Thyroid gland (tissue), 4 donors: Measurements from ENCODE around the gene FAM20C. TPM values are rescaled to one million over a fixed set of nuclear protein-coding genes. Genes with fewer than 3 reads are reported as not detected.
A peak's percentile ranks its signal among the peaks of the same experiment; 100 is the strongest.
"Not testable (repeated sequence)": the region's sequence is repeated elsewhere in the genome, so short reads cannot be mapped to it uniquely, and the experiment has no call there.

Experiments used
- DNase-seq, 2 donors: peaks; one replicate each; pipeline ENCODE4 v3.0.0-alpha.2; 2019
- H3K27ac ChIP-seq, 3 donors: fragments of 200-600 bp; sonication (generic); 1 replicate in 2 of 3; 2 replicates in 1 of 3; pipeline ENCODE4 v1.5.1; 2016 to 2019; ENCODE audit warnings: mild to moderate bottlenecking in 1 of 3, moderate library complexity in 1 of 3
- H3K27me3 ChIP-seq: fragments of 200-600 bp; sonication (generic); one replicate; pipeline ENCODE4 v1.5.1; 2019
- H3K36me3 ChIP-seq, 2 donors: fragments of 200-600 bp; sonication (generic); one replicate each; pipeline ENCODE4 v1.5.1; 2016 to 2019
- H3K4me1 ChIP-seq, 2 donors: fragments of 200-600 bp; sonication (generic); one replicate each; pipeline ENCODE4 v1.5.1; 2017 to 2019
- H3K4me3 ChIP-seq, 3 donors: fragments of 200-600 bp; sonication (generic); replicated peaks in 1 of 3; 1 replicate in 2 of 3; 2 replicates in 1 of 3; pipeline ENCODE4 v1.5.1; 2016; ENCODE audit warnings: mild to moderate bottlenecking in 1 of 3
- H3K9me3 ChIP-seq: fragments of 200-600 bp; sonication (generic); one replicate; pipeline ENCODE4 v1.5.1; 2017
- POLR2A ChIP-seq, 2 donors: fragments of 450-650 bp; IDR thresholded peaks; one replicate each; pipeline ENCODE4 v1.6.1; 2017; ENCODE audit warnings: antibody characterized with exemption in 2 of 2, mild to moderate bottlenecking in 2 of 2, moderate library complexity in 1 of 2
- WGBS, 2 donors: methylation state at CpG; one replicate each; pipeline ENCODE4 v1.1.5; 2017; 5-methylcytosine and 5-hydroxymethylcytosine counted together
- intact Hi-C: fragments of 100-400 bp; cut with DNase I; formaldehyde crosslinking; loops from one replicate; pipeline ENCODE4 v1.15.1; 2023
- total RNA-seq, 4 donors: library from RNA; depleted of rRNA; stranded (reverse); fragments of >200 nt; gene quantifications; one replicate each; pipeline ENCODE4 v1.2.3, GENCODE V29; 2016
- TF ChIP-seq, protein P1 (sequence below), 6 experiments: fragments of 200-600 bp in 3 of 6; fragments of 450-650 bp in 3 of 6; sonication (generic) in 3 of 6; IDR thresholded peaks; one replicate each; pipeline ENCODE4 v1.5.1; 2016 to 2019; ENCODE audit warnings: antibody characterized with exemption in 6 of 6, mild to moderate bottlenecking in 2 of 6, inconsistent platforms in 1 of 6, moderate library complexity in 1 of 6

FAM20C gene
- total RNA-seq, 4 donors from 2014 or later, result 14.0 to 41.8 (median 23.3) TPM

- H3K4me3 ChIP-seq, result no peak overlapping the region
- no peaks in the 10 kb centered on the region for H3K4me1 ChIP-seq
- H3K9me3 ChIP-seq, result no peaks in the 10 kb centered on the region
- intact Hi-C loops, result no loop called here
- whole genome bisulfite sequencing, 2 donors, result 92 to 95% methylated on average over 21 to 30 of the region's 32 CpGs
- no peak overlapping the region for H3K27ac ChIP-seq
- TF ChIP-seq, protein P1, sequence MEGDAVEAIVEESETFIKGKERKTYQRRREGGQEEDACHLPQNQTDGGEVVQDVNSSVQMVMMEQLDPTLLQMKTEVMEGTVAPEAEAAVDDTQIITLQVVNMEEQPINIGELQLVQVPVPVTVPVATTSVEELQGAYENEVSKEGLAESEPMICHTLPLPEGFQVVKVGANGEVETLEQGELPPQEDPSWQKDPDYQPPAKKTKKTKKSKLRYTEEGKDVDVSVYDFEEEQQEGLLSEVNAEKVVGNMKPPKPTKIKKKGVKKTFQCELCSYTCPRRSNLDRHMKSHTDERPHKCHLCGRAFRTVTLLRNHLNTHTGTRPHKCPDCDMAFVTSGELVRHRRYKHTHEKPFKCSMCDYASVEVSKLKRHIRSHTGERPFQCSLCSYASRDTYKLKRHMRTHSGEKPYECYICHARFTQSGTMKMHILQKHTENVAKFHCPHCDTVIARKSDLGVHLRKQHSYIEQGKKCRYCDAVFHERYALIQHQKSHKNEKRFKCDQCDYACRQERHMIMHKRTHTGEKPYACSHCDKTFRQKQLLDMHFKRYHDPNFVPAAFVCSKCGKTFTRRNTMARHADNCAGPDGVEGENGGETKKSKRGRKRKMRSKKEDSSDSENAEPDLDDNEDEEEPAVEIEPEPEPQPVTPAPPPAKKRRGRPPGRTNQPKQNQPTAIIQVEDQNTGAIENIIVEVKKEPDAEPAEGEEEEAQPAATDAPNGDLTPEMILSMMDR (IDR thresholded peaks at IDR 0.05), result no peak
- TF ChIP-seq POLR2A (IDR thresholded peaks at IDR 0.05), result no peak
- H3K36me3 ChIP-seq, result peaks cover 34% of the 10 kb centered on the region in 2 donors
- no peak for DNase-seq
- no peaks in the 10 kb centered on the region for H3K27me3 ChIP-seq
These were observed 69.2 kb downstream of the FAM20C start for GRCh38 chr7:261341-262250.

- H3K36me3 ChIP-seq, result peaks cover 28% of the 10 kb centered on the region in 2 donors
- 93 to 95% methylated on average over 9 of the region's 9 CpGs for WGBS, 2 donors
- H3K27me3 ChIP-seq, result no peaks in the 10 kb centered on the region
- no peak for TF ChIP-seq POLR2A (IDR thresholded peaks at IDR 0.05)
- H3K27ac ChIP-seq, result no peak overlapping the region
- H3K4me1 ChIP-seq, result no peaks in the 10 kb centered on the region
- intact Hi-C loops, result no loop called here
- DNase-seq, result no peak
- no peaks in the 10 kb centered on the region for H3K9me3 ChIP-seq
- H3K4me3 ChIP-seq, result no peak overlapping the region
These were observed 69.8 kb downstream of the FAM20C start for GRCh38 chr7:262251-262572.

GRCh38 chr7:262631-263311 lies 70.4 kb downstream of the FAM20C start:
- H3K36me3 ChIP-seq, result peaks cover 25 to 26% of the 10 kb centered on the region in 2 donors
- H3K4me3 ChIP-seq, intact Hi-C loops, H3K4me1 ChIP-seq, DNase-seq, H3K27me3 ChIP-seq, H3K9me3 ChIP-seq, H3K27ac ChIP-seq: not testable (repeated sequence)
- TF ChIP-seq, protein P1 (IDR thresholded peaks at IDR 0.05), result peak in 1 of 6 experiments; percentile 38
- WGBS, 2 donors, result 73 to 91% methylated on average over 13 to 31 of the region's 31 CpGs

GRCh38 chr7:263483-264351 lies 71.3 kb downstream of the FAM20C start:
- DNase-seq, H3K4me1 ChIP-seq, H3K27me3 ChIP-seq, intact Hi-C loops, H3K4me3 ChIP-seq, H3K9me3 ChIP-seq, H3K27ac ChIP-seq: not testable (repeated sequence)
- TF ChIP-seq, protein P1 (IDR thresholded peaks at IDR 0.05), result peak in 1 of 6 experiments; percentile 33
- peaks cover 22% of the 10 kb centered on the region in 2 donors for H3K36me3 ChIP-seq
- 81 to 92% methylated on average over 9 to 16 of the region's 37 CpGs for WGBS, 2 donors

- TF ChIP-seq, protein P1 (IDR thresholded peaks at IDR 0.05), result no peak
- TF ChIP-seq POLR2A (IDR thresholded peaks at IDR 0.05), result no peak
- H3K27me3 ChIP-seq, result no peaks in the 10 kb centered on the region
- intact Hi-C loops, result no loop called here
- no peaks in the 10 kb centered on the region for H3K9me3 ChIP-seq
- no peak overlapping the region for H3K4me3 ChIP-seq
- H3K4me1 ChIP-seq, result no peaks in the 10 kb centered on the region
- no peak overlapping the region for H3K27ac ChIP-seq
- WGBS, 2 donors, result 74 to 82% methylated on average over 27 of the region's 27 CpGs
- DNase-seq, result no peak
- H3K36me3 ChIP-seq, result peaks cover 13 to 15% of the 10 kb centered on the region in 2 donors
These were observed 72.3 kb downstream of the FAM20C start for GRCh38 chr7:264541-265191.
